ENCODE data around the gene FAT3. TPM values are rescaled to one million over a fixed set of nuclear protein-coding genes. Genes with fewer than 3 reads are reported as not detected.

The FAT3 gene
- polyA plus RNA-seq, 1 donor (not counting 4 experiments of a cell fraction or from before 2014, with no cell fraction given), result 0.69 TPM

DNA sequence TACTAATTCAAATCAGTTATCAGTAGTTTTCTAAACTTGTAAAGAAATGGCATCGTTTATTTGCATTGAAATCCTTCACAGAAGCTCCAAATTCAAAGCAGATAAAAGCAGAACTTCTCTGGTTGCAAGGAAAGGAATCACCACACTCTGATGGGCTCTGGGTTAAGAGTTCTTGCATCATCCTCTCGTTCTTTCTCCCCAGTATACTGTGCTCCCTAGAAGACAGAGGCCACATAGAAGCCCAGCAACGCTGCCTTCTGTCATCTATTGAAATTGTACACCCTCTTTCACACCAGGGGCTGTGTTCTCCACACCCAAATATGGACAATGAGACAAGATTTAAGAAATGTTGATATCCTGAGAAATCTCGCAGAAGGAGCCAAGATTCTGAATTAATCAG, 29.3 kb downstream of the FAT3 start:
- H3K4me1 ChIP-seq (ENCODE audit: control insufficient read depth, extremely low read depth, insufficient read depth, low read length), result no peaks in the 10 kb centered on the region
- H3K36me3 ChIP-seq (ENCODE audit: control insufficient read depth in 2 of 2, extremely low read depth in 1 of 2, insufficient read depth in 2 of 2, low read length in 2 of 2), result no peaks in the 10 kb centered on the region
- no peaks in the 10 kb centered on the region for H3K27me3 ChIP-seq (ENCODE audit: control insufficient read depth, extremely low read depth, insufficient read depth, low read length)
- no peak overlapping the region for H3K9ac ChIP-seq (ENCODE audit: control insufficient read depth, extremely low read depth, insufficient read depth, low read length)
- H3K4me2 ChIP-seq (ENCODE audit: control insufficient read depth, extremely low read depth, insufficient read depth, low read depth, low read length), result no peak overlapping the region
- no peak overlapping the region for H3K27ac ChIP-seq (ENCODE audit: control insufficient read depth, insufficient read depth, low read length)
- no peaks in the 10 kb centered on the region for H3K9me3 ChIP-seq (ENCODE audit: control insufficient read depth, low read depth, low read length)
- no peaks in the 10 kb centered on the region for H3K9me1 ChIP-seq (ENCODE audit: control insufficient read depth, extremely low read depth, insufficient read depth, low read length)
- H4K20me1 ChIP-seq (ENCODE audit: control insufficient read depth, extremely low read depth, insufficient read depth, low read length), result no peaks in the 10 kb centered on the region
- no peak for TF ChIP-seq EZH2 (IDR thresholded peaks at IDR 0.05; ENCODE audit: low read length)
- TF ChIP-seq CTCF (optimal IDR thresholded peaks at IDR 0.05 in 1 of 3, IDR thresholded peaks at IDR 0.05 in 1 of 3, conservative IDR thresholded peaks at IDR 0.05 in 1 of 3; ENCODE audit: extremely low read depth in 1 of 3, insufficient read depth in 2 of 3, low read length in 3 of 3), result no peak
- FAIRE-seq, result no peak
- dilution Hi-C loops (cut with MboI; ENCODE audit: extremely low pct_ligation_motif_present, low sequenced_read_pairs), result no loop called here
- no peak overlapping the region for H2AFZ ChIP-seq (ENCODE audit: control insufficient read depth, low read length)
- no peak for DNase-seq (ENCODE audit: low read depth, low spot score)
- no peaks in the 10 kb centered on the region for H3K79me2 ChIP-seq (ENCODE audit: control insufficient read depth, insufficient read depth, low read length)
- H3K4me3 ChIP-seq (ENCODE audit: control insufficient read depth in 2 of 3, extremely low read depth in 1 of 3, insufficient read depth in 2 of 3, low read depth in 1 of 3, low read length in 3 of 3), result no peak overlapping the region

DNA sequence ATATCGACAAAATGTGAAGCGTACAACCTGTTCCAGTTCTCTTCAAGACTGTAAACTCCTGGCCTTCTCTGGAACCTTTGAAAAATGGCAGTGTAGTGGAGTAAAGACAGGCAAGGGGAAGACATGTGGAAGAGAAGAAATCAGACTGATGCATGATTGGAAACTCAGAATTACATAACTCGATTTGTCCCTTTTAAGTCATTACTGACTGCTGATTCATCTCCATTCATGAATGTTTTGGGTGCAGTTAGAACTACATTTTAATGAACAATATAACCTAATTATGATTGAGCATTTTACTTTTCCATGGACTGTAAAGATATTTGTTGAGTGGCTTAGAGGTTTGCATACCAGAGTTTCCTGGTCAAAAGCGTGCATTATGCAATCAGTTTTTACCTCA, 32.9 kb downstream of the FAT3 start:
- no peak for TF ChIP-seq EZH2 (IDR thresholded peaks at IDR 0.05; ENCODE audit: low read length)
- TF ChIP-seq CTCF (optimal IDR thresholded peaks at IDR 0.05 in 1 of 3, IDR thresholded peaks at IDR 0.05 in 1 of 3, conservative IDR thresholded peaks at IDR 0.05 in 1 of 3; ENCODE audit: extremely low read depth in 1 of 3, insufficient read depth in 2 of 3, low read length in 3 of 3), result no peak
- DNase-seq (ENCODE audit: low read depth, low spot score) (no peak), FAIRE-seq (no peak)
- Histone ChIP-seq H3K27me3 (ENCODE audit: control insufficient read depth, extremely low read depth, insufficient read depth, low read length) (no peaks in the 10 kb centered on the region), H3K9ac (ENCODE audit: control insufficient read depth, extremely low read depth, insufficient read depth, low read length) (no peak overlapping the region), H3K36me3 (ENCODE audit: control insufficient read depth in 2 of 2, extremely low read depth in 1 of 2, insufficient read depth in 2 of 2, low read length in 2 of 2) (no peaks in the 10 kb centered on the region), H3K27ac (ENCODE audit: control insufficient read depth, insufficient read depth, low read length) (no peak overlapping the region), H2AFZ (ENCODE audit: control insufficient read depth, low read length) (no peak overlapping the region), H3K4me1 (ENCODE audit: control insufficient read depth, extremely low read depth, insufficient read depth, low read length) (no peaks in the 10 kb centered on the region), H3K4me2 (ENCODE audit: control insufficient read depth, extremely low read depth, insufficient read depth, low read depth, low read length) (no peak overlapping the region), H3K4me3 (ENCODE audit: control insufficient read depth in 2 of 3, extremely low read depth in 1 of 3, insufficient read depth in 2 of 3, low read depth in 1 of 3, low read length in 3 of 3) (no peak overlapping the region), H4K20me1 (ENCODE audit: control insufficient read depth, extremely low read depth, insufficient read depth, low read length) (no peaks in the 10 kb centered on the region), H3K9me3 (ENCODE audit: control insufficient read depth, low read depth, low read length) (no peaks in the 10 kb centered on the region), H3K9me1 (ENCODE audit: control insufficient read depth, extremely low read depth, insufficient read depth, low read length) (no peaks in the 10 kb centered on the region), H3K79me2 (ENCODE audit: control insufficient read depth, insufficient read depth, low read length) (no peaks in the 10 kb centered on the region)
- dilution Hi-C loops (cut with MboI; ENCODE audit: extremely low pct_ligation_motif_present, low sequenced_read_pairs), result no loop called here
